ENCODE results near the gene RDX. TPM values are rescaled to one million over a fixed set of nuclear protein-coding genes. Genes with fewer than 3 reads are reported as not detected.
A peak's percentile ranks its signal among the peaks of the same experiment; 100 is the strongest.

The RDX gene
- total RNA-seq, 1 experiment from 2014 or later: 77.4 TPM

GRCh38 chr11:110290591-110291334 lies 5.7 kb downstream of the RDX start (continued):
- TF ChIP-seq FOXP4 (CRISPR knock-in tag; IDR thresholded peaks at IDR 0.05) (no peak), RELA (CRISPR knock-in tag; IDR thresholded peaks at IDR 0.05; ENCODE audit: borderline replicate concordance) (no peak)

GRCh38 chr11:110289472-110289871 lies 6.9 kb downstream of the RDX start:
- ChIA-PET CTCF (no interaction called here), POLR2A (no interaction called here)
- no peak overlapping the region; the same call in 1 of the 2 replicates for H3K27ac Mint-ChIP-seq
- H3K27me3 Mint-ChIP-seq (ENCODE audit: low read depth): no peaks in the 10 kb centered on the region
- peaks cover 6% of the 10 kb centered on the region; the same call in 1 of the 2 replicates for H3K36me3 Mint-ChIP-seq
- H3K9me3 Mint-ChIP-seq: no peaks in the 10 kb centered on the region
- H3K4me3 Mint-ChIP-seq: no peak overlapping the region
- TF ChIP-seq PREB (CRISPR knock-in tag; IDR thresholded peaks at IDR 0.05; ENCODE audit: borderline replicate concordance) (no peak), USF2 (CRISPR knock-in tag; IDR thresholded peaks at IDR 0.05) (no peak), MXD4 (CRISPR knock-in tag; IDR thresholded peaks at IDR 0.05; ENCODE audit: borderline replicate concordance) (no peak), ZNF671 (CRISPR knock-in tag; IDR thresholded peaks at IDR 0.05) (no peak)
- H3K4me1 Mint-ChIP-seq: peaks cover 41% of the 10 kb centered on the region
- DNase-seq (ENCODE audit: low spot score): no peak
- no peak for ATAC-seq

GRCh38 chr11:110287537-110287936 lies 8.9 kb downstream of the RDX start:
- TF ChIP-seq NR1H2 (CRISPR knock-in tag; IDR thresholded peaks at IDR 0.05) (no peak), HMGA2 (CRISPR knock-in tag; IDR thresholded peaks at IDR 0.05) (no peak)

GRCh38 chr11:110286298-110287040 lies 9.9 kb downstream of the RDX start:
- DNase-seq (ENCODE audit: low spot score): no peak
- POLR2A ChIA-PET: no interaction called here
- Mint-ChIP-seq H3K36me3 (peaks cover 6% of the 10 kb centered on the region; the same call in 1 of the 2 replicates), H3K4me1 (peaks cover 26% of the 10 kb centered on the region), H3K27me3 (ENCODE audit: low read depth) (no peaks in the 10 kb centered on the region), H3K4me3 (no peak overlapping the region), H3K27ac (peak overlapping the region; percentile 82), H3K9me3 (no peaks in the 10 kb centered on the region)
- ATAC-seq: no peak
- CTCF ChIA-PET: interaction anchor here (1.4 kb wide), 1 partner anchor 91 kb away, joined by 3 read pairs; no protein-coding TSS in a partner anchor
- TF ChIP-seq ZNF281 (CRISPR knock-in tag; IDR thresholded peaks at IDR 0.05): no peak
- TF ChIP-seq HMGXB4 (CRISPR knock-in tag; IDR thresholded peaks at IDR 0.05): no peak
- no peak for TF ChIP-seq IRF1 (CRISPR knock-in tag; IDR thresholded peaks at IDR 0.05)
- no peak for TF ChIP-seq USF1 (CRISPR knock-in tag; IDR thresholded peaks at IDR 0.05)
- TF ChIP-seq FOXP4 (CRISPR knock-in tag; IDR thresholded peaks at IDR 0.05): no peak
- no peak for TF ChIP-seq SMAD3 (CRISPR knock-in tag; IDR thresholded peaks at IDR 0.05; ENCODE audit: borderline replicate concordance)
- TF ChIP-seq NR3C1 (CRISPR knock-in tag; conservative IDR thresholded peaks at IDR 0.05; ENCODE audit: low read depth): no peak

More at GRCh38 chr11:110287537-110287936, 8.9 kb downstream of the RDX start:
- Mint-ChIP-seq H3K4me3 (no peak overlapping the region), H3K4me1 (peaks cover 27% of the 10 kb centered on the region), H3K9me3 (no peaks in the 10 kb centered on the region), H3K27ac (peak overlapping the region; percentile 15; the same call in 1 of the 2 replicates), H3K27me3 (ENCODE audit: low read depth) (no peaks in the 10 kb centered on the region), H3K36me3 (peaks cover 6% of the 10 kb centered on the region; the same call in 1 of the 2 replicates)
- ATAC-seq (no peak), DNase-seq (ENCODE audit: low spot score) (no peak)
- ChIA-PET CTCF (no interaction called here), POLR2A (no interaction called here)
